Mesendoderm (in vitro differentiated cells): ENCODE data around the gene ASXL1.
"Not testable (repeated sequence)": the region's sequence is repeated elsewhere in the genome, so short reads cannot be mapped to it uniquely, and the experiment has no call there.

ENCODE experiments used
- DNase-seq: peaks from one replicate; pipeline ENCODE4 v3.0.0; 2013
- H2AK5ac ChIP-seq: 2 replicates; pipeline ENCODE4 v1.6.1; 2013; ENCODE audit warnings: low read length, inconsistent platforms
- H2BK120ac ChIP-seq: 2 replicates; pipeline ENCODE4 v1.6.1; 2013; ENCODE audit warnings: low read depth, mild to moderate bottlenecking, low read length, moderate library complexity, mixed read lengths
- H2BK15ac ChIP-seq: replicated peaks from 2 replicates; pipeline ENCODE4 v1.6.1; 2013; ENCODE audit warnings: low read depth, mild to moderate bottlenecking, moderate library complexity
- H2BK5ac ChIP-seq: 2 replicates; pipeline ENCODE4 v1.6.1; 2013; ENCODE audit warnings: low read length, inconsistent platforms
- H3K18ac ChIP-seq: 2 replicates; pipeline ENCODE4 v1.6.1; 2013; ENCODE audit warnings: mild to moderate bottlenecking, low read length, mixed read lengths
- H3K23ac ChIP-seq: one replicate; pipeline ENCODE4 v1.6.1; 2013; ENCODE audit warnings: low read length
- H3K27ac ChIP-seq: 2 replicates; pipeline ENCODE4 v1.5.1; 2013; ENCODE audit warnings: low read depth, mild to moderate bottlenecking, inconsistent platforms, low read length, moderate library complexity
- H3K27me3 ChIP-seq: 2 replicates; pipeline ENCODE4 v1.6.1; 2013; ENCODE audit warnings: low read length, control low read depth, mild to moderate bottlenecking, inconsistent platforms; ENCODE audit not compliant: insufficient read depth, poor library complexity
- H3K36me3 ChIP-seq: 2 replicates; pipeline ENCODE4 v1.6.1; 2013; ENCODE audit warnings: low read length, inconsistent platforms; ENCODE audit not compliant: control insufficient read depth, insufficient read depth
- H3K4ac ChIP-seq: one replicate; pipeline ENCODE4 v1.6.1; 2013; ENCODE audit warnings: low read depth, mild to moderate bottlenecking, low read length, moderate library complexity
- H3K4me1 ChIP-seq: 2 replicates; pipeline ENCODE4 v1.6.1; 2013; ENCODE audit warnings: low read depth, low read length, inconsistent platforms; ENCODE audit not compliant: control insufficient read depth
- H3K4me2 ChIP-seq: 2 replicates; pipeline ENCODE4 v1.6.1; 2013; ENCODE audit warnings: low read length
- H3K4me3 ChIP-seq: 2 replicates; pipeline ENCODE4 v1.5.1; 2013; ENCODE audit warnings: mild to moderate bottlenecking, low read length
- H3K56ac ChIP-seq: one replicate; pipeline ENCODE4 v1.6.1; 2013; ENCODE audit warnings: low read length
- H3K79me1 ChIP-seq: 2 replicates; pipeline ENCODE4 v1.6.1; 2013; ENCODE audit warnings: low read length, inconsistent platforms
- H3K79me2 ChIP-seq: 2 replicates; pipeline ENCODE4 v1.6.1; 2013; ENCODE audit warnings: mild to moderate bottlenecking, low read length; ENCODE audit not compliant: control insufficient read depth, insufficient read depth
- H3K9ac ChIP-seq: 2 replicates; pipeline ENCODE4 v1.6.1; 2013; ENCODE audit warnings: low read length, inconsistent platforms
- H4K5ac ChIP-seq: one replicate; pipeline ENCODE4 v1.6.1; 2013; ENCODE audit warnings: low read length
- H4K8ac ChIP-seq: one replicate; pipeline ENCODE4 v1.6.1; 2013; ENCODE audit warnings: low read depth, mild to moderate bottlenecking, control low read depth, low read length, moderate library complexity
- WGBS: extraction: QIAGEN DNeasy Blood & Tissue Kit; methylation state at CpG from one replicate; pipeline ENCODE4 v1.1.7; 2013; ENCODE audit warnings: low lambda C conversion rate, missing lambda C conversion rate; ENCODE audit not compliant: insufficient coverage; ENCODE audit errors: extremely low coverage; 5-methylcytosine and 5-hydroxymethylcytosine counted together

The ASXL1 gene

DNA sequence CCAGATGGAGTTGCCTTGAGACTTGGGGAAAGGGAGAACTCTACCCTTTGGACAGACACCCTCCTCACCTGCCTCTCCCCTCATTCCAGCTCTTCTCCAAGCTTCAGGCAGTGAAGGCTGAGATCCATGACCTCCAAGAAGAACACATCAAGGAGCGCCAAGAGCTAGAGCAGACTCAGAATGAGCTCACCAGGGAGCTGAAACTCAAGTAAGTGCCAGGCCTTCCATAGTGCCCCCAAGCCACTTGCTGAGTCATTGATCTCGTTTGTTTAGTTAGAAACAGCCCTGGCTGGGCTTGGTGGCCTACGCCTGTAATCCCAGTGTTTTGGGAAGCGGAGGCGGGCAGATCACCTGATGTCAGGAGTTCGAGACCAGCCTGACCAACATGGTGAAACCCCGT lies 41.5 kb upstream of the ASXL1 start:
- peak; percentile 23 for DNase-seq
- Histone ChIP-seq H3K23ac (no peak overlapping the region), H4K5ac (no peak overlapping the region), H2BK5ac (no peak overlapping the region), H3K27ac (no peak overlapping the region), H2BK120ac (no peak overlapping the region), H3K4ac (no peak overlapping the region), H3K56ac (no peak overlapping the region), H3K4me3 (no peak overlapping the region), H3K18ac (no peak overlapping the region), H2AK5ac (no peak overlapping the region), H2BK15ac (no peak overlapping the region), H3K4me2 (no peak overlapping the region), H3K4me1 (no peaks in the 10 kb centered on the region), H3K79me2 (no peaks in the 10 kb centered on the region), H3K27me3 (no peaks in the 10 kb centered on the region), H3K79me1 (peaks cover 2% of the 10 kb centered on the region), H3K36me3 (peaks cover 2% of the 10 kb centered on the region), H4K8ac (no peak overlapping the region), H3K9ac (no peak overlapping the region)
- no CpG with 5 or more reads among the region's 7 CpGs for whole genome bisulfite sequencing

DNA sequence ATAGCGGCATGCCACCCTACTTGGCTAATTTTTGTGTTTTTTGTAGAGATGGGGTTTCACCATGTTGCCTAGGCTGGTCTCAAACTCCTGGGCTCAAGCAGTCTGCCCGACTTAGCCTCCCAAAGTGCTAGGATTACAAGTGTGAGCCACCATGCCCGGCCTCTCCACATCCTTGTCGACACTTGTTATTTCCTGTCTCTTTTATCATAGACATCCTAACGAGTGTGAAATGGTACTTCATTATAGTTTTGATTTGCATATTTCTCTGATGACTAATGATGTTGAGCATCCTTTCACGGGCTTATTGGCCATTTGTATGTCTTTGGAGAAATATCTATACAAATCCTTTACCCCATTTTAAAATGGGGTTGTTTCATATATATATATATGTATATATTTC lies 39.0 kb upstream of the ASXL1 start:
- no peak overlapping the region for H3K4me3 ChIP-seq
- no peak overlapping the region for H4K5ac ChIP-seq
- no peak overlapping the region for H2AK5ac ChIP-seq
- H3K9ac ChIP-seq: no peak overlapping the region
- no peak overlapping the region for H3K27ac ChIP-seq
- H3K56ac ChIP-seq: no peak overlapping the region
- no peak overlapping the region for H2BK120ac ChIP-seq
- H3K18ac ChIP-seq: no peak overlapping the region
- no peak overlapping the region for H3K23ac ChIP-seq
- no peaks in the 10 kb centered on the region for H3K4me1 ChIP-seq
- no peaks in the 10 kb centered on the region for H3K36me3 ChIP-seq
- no peak overlapping the region for H3K4ac ChIP-seq
- H2BK5ac ChIP-seq: no peak overlapping the region
- no peaks in the 10 kb centered on the region for H3K79me1 ChIP-seq
- no peak for DNase-seq
- H3K27me3 ChIP-seq: no peaks in the 10 kb centered on the region
- no peak overlapping the region for H4K8ac ChIP-seq
- no peak overlapping the region for H2BK15ac ChIP-seq
- WGBS: no CpG with 5 or more reads among the region's 6 CpGs
- H3K4me2 ChIP-seq: no peak overlapping the region
- no peaks in the 10 kb centered on the region for H3K79me2 ChIP-seq

DNA sequence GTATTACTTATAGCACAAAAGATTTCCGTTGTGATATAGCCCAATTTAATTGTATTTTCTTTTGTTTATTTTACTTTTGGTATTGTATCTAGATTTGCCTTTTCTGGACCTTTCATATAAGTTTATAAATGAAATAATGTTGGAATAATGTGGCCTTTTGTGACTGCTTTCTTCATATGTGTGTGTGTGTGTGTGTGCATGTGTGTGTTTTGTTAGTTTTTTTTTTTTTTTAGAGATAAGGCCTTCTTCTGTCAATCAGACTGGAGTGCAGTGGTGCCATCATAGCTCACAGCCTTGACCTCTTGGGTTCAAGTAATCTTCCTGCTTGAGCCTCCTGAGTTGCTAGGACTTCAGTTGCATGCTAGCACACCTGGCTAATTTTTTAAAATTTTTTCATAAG lies 37.8 kb upstream of the ASXL1 start:
- Histone ChIP-seq H3K18ac (no peak overlapping the region), H3K23ac (no peak overlapping the region), H3K27ac (no peak overlapping the region), H3K56ac (no peak overlapping the region), H3K36me3 (no peaks in the 10 kb centered on the region), H3K4ac (no peak overlapping the region), H2BK5ac (no peak overlapping the region), H4K8ac (no peak overlapping the region), H2BK120ac (no peak overlapping the region), H3K4me2 (no peak overlapping the region), H3K79me2 (no peaks in the 10 kb centered on the region), H4K5ac (no peak overlapping the region), H2AK5ac (no peak overlapping the region), H3K27me3 (no peaks in the 10 kb centered on the region), H3K4me3 (no peak overlapping the region), H3K79me1 (no peaks in the 10 kb centered on the region), H3K4me1 (no peaks in the 10 kb centered on the region), H2BK15ac (no peak overlapping the region), H3K9ac (no peak overlapping the region)
- DNase-seq: no peak
- whole genome bisulfite sequencing: no CpG with 5 or more reads among the region's 1 CpG

DNA sequence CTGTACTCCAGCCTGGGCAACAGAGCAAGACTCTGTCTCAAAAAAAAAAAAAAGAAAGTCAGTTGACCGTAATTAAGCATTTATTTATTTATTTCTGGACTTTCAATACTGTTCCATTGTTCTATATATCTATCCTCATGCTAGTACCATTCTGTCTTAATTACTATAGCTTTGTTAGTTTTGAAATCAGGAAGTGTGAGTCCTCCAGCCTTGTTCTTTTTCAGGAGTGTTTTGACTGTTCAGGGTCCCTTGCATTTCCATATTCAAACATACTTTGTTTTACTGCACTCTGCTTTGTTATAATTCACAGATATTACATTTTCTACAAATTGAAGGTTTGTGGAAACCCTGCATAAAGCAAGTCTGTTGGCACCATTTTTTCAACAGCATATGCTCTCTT lies 36.7 kb upstream of the ASXL1 start:
- Histone ChIP-seq H4K5ac (no peak overlapping the region), H2AK5ac (no peak overlapping the region), H2BK120ac (no peak overlapping the region), H3K4me2 (no peak overlapping the region), H3K36me3 (peaks cover 1% of the 10 kb centered on the region), H3K79me1 (no peaks in the 10 kb centered on the region), H3K27ac (no peak overlapping the region), H3K4ac (no peak overlapping the region), H3K18ac (no peak overlapping the region), H3K9ac (no peak overlapping the region), H2BK15ac (no peak overlapping the region), H3K4me1 (no peaks in the 10 kb centered on the region), H3K23ac (no peak overlapping the region), H3K4me3 (no peak overlapping the region), H3K56ac (no peak overlapping the region), H4K8ac (no peak overlapping the region), H3K79me2 (no peaks in the 10 kb centered on the region), H3K27me3 (no peaks in the 10 kb centered on the region), H2BK5ac (no peak overlapping the region)
- no CpG with 5 or more reads among the region's 1 CpG for WGBS
- DNase-seq: no peak

DNA sequence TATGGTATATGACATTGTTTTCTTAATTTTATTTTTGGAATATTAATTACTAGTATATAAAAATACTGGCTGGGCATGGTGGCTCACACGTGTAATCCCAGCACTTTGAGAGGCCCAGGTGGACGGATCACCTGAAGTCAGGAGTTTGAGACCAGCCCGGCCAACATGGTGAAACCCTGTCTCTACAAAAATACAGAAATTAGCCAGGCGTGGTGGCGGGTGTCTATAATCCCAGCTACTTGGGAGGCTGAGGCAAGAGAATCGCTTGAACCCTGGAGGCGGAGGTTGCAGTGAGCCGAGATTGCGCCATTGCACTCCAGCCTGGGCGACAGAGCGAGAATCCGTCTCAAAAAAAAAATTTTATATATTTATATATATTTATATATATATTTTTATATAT lies 35.9 kb upstream of the ASXL1 start:
- not testable (repeated sequence) for H3K79me2 ChIP-seq, H3K79me1 ChIP-seq, H3K9ac ChIP-seq, H2BK15ac ChIP-seq, H4K8ac ChIP-seq, H3K56ac ChIP-seq, H2AK5ac ChIP-seq, H3K36me3 ChIP-seq, H4K5ac ChIP-seq, H3K18ac ChIP-seq, H2BK120ac ChIP-seq, H3K4ac ChIP-seq, H3K27ac ChIP-seq, H3K27me3 ChIP-seq, H3K4me2 ChIP-seq, H3K4me1 ChIP-seq, H3K4me3 ChIP-seq, H3K23ac ChIP-seq, DNase-seq, H2BK5ac ChIP-seq
- WGBS: no CpG with 5 or more reads among the region's 12 CpGs

DNA sequence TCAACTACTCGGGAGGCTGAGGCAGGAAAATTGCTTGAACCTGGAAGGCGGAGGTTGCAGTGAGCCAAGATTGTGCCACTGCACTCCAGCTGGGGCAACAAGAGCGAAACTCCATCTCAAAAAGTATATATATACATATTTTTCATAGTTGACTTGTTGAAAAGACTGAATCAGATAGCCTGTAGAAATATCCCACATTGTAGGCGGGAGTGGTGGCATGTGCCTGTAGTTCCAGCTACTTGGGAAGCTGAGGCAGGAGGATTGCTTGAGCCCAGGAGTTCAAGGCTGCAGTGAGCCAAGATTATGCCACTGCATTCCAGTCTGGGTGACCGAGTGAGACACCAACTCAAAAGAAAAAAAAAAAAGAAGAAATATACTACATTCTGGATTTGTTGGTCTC lies 34.4 kb upstream of the ASXL1 start:
- H3K4me3 ChIP-seq, H4K8ac ChIP-seq, H3K79me1 ChIP-seq, H3K23ac ChIP-seq, H2BK15ac ChIP-seq, H3K27ac ChIP-seq, H3K18ac ChIP-seq, H3K36me3 ChIP-seq, DNase-seq, H3K56ac ChIP-seq, H2BK120ac ChIP-seq, H3K9ac ChIP-seq, H4K5ac ChIP-seq, H3K27me3 ChIP-seq, H3K4ac ChIP-seq, H3K4me1 ChIP-seq, H3K79me2 ChIP-seq, H2AK5ac ChIP-seq, H3K4me2 ChIP-seq, H2BK5ac ChIP-seq: not testable (repeated sequence)
- no CpG with 5 or more reads among the region's 5 CpGs for WGBS
